NB4 (cell line): ENCODE data around the gene SOX14.

ENCODE experiments used
- POLR2A ChIP-seq: IDR thresholded peaks from 2 replicates; pipeline ENCODE4 v1.6.1; 2011; ENCODE audit warnings: mild to moderate bottlenecking; ENCODE audit not compliant: insufficient read length; ENCODE audit errors: extremely low read depth
- TF ChIP-seq, protein P1 (sequence below): IDR thresholded peaks from one replicate; pipeline ENCODE4 v1.5.1; 2012; ENCODE audit warnings: low read depth, low read length
- TF ChIP-seq, protein P2 (sequence below): IDR thresholded peaks from 2 replicates; pipeline ENCODE4 v1.6.1; 2011; ENCODE audit warnings: low read depth, low read length

- no peak for TF ChIP-seq POLR2A
- TF ChIP-seq, protein P1, sequence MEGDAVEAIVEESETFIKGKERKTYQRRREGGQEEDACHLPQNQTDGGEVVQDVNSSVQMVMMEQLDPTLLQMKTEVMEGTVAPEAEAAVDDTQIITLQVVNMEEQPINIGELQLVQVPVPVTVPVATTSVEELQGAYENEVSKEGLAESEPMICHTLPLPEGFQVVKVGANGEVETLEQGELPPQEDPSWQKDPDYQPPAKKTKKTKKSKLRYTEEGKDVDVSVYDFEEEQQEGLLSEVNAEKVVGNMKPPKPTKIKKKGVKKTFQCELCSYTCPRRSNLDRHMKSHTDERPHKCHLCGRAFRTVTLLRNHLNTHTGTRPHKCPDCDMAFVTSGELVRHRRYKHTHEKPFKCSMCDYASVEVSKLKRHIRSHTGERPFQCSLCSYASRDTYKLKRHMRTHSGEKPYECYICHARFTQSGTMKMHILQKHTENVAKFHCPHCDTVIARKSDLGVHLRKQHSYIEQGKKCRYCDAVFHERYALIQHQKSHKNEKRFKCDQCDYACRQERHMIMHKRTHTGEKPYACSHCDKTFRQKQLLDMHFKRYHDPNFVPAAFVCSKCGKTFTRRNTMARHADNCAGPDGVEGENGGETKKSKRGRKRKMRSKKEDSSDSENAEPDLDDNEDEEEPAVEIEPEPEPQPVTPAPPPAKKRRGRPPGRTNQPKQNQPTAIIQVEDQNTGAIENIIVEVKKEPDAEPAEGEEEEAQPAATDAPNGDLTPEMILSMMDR = no peak
- TF ChIP-seq, protein P2, sequence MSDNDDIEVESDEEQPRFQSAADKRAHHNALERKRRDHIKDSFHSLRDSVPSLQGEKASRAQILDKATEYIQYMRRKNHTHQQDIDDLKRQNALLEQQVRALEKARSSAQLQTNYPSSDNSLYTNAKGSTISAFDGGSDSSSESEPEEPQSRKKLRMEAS = no peak
These were observed 2.3 kb upstream of the SOX14 start for GRCh38 chr3:137761563-137762503.
